ENCODE results near the gene LEAP2. TPM values are rescaled to one million over a fixed set of nuclear protein-coding genes. Genes with fewer than 3 reads are reported as not detected.

Gene LEAP2
- polyA plus RNA-seq, 1 donor from 2014 or later: 1.6 TPM

- Histone ChIP-seq H3K36me3 (ENCODE audit: insufficient read depth, low read length) (peaks cover 6% of the 10 kb centered on the region), H3K27ac (ENCODE audit: low read length) (no peak overlapping the region)
These were observed 9.9 kb downstream of the LEAP2 start for GRCh38 chr5:132883261-132883834.

GRCh38 chr5:132884548-132884947 lies 11.1 kb downstream of the LEAP2 start:
- TF ChIP-seq POLR2AphosphoS5 (IDR thresholded peaks at IDR 0.05) (no peak), TAF1 (IDR thresholded peaks at IDR 0.05; ENCODE audit: low read depth) (no peak), MXI1 (conservative IDR thresholded peaks at IDR 0.05; ENCODE audit: poor library complexity, severe bottlenecking) (no peak), EP300 (conservative IDR thresholded peaks at IDR 0.05; ENCODE audit: poor library complexity, severe bottlenecking) (no peak), REST (IDR thresholded peaks at IDR 0.05; ENCODE audit: borderline replicate concordance) (no peak), RAD21 (conservative IDR thresholded peaks at IDR 0.05) (no peak), CTCF (IDR thresholded peaks at IDR 0.05; ENCODE audit: poor library complexity, severe bottlenecking) (no peak), EZH2 (IDR thresholded peaks at IDR 0.05; ENCODE audit: borderline replicate concordance, insufficient read depth, low read length, poor library complexity, severe bottlenecking) (no peak), SMC3 (conservative IDR thresholded peaks at IDR 0.05; ENCODE audit: poor library complexity) (no peak)
- Histone ChIP-seq H3K27me3 (ENCODE audit: insufficient read depth, low read depth, low read length) (no peaks in the 10 kb centered on the region), H3K27ac (ENCODE audit: low read length) (no peak overlapping the region), H3K4me2 (ENCODE audit: low read length) (no peak overlapping the region), H3K79me2 (replicated peaks; ENCODE audit: insufficient read depth, low read length) (no peaks in the 10 kb centered on the region), H2AFZ (ENCODE audit: low read depth, low read length) (no peak overlapping the region), H3K4me3 (ENCODE audit: low read length) (no peak overlapping the region), H3K9ac (ENCODE audit: low read length) (no peak overlapping the region), H4K20me1 (ENCODE audit: insufficient read depth) (no peaks in the 10 kb centered on the region), H3F3A (ENCODE audit: insufficient read depth, low read length, poor library complexity, severe bottlenecking) (no peaks in the 10 kb centered on the region), H3K36me3 (ENCODE audit: insufficient read depth, low read length) (peaks cover 11% of the 10 kb centered on the region), H3K9me2 (ENCODE audit: insufficient read depth, low read length) (no peaks in the 10 kb centered on the region), H3K9me3 (ENCODE audit: low read length) (no peaks in the 10 kb centered on the region)

More at GRCh38 chr5:132883261-132883834, 9.9 kb downstream of the LEAP2 start:
- TF ChIP-seq SMC3 (conservative IDR thresholded peaks at IDR 0.05; ENCODE audit: poor library complexity) (peak; percentile 75), CTCF (IDR thresholded peaks at IDR 0.05; ENCODE audit: poor library complexity, severe bottlenecking) (peak; percentile 67), RAD21 (conservative IDR thresholded peaks at IDR 0.05) (peak; percentile 65), POLR2AphosphoS5 (IDR thresholded peaks at IDR 0.05) (no peak)
- Histone ChIP-seq H3K9me3 (ENCODE audit: low read length) (no peaks in the 10 kb centered on the region), H3K9ac (ENCODE audit: low read length) (no peak overlapping the region), H4K20me1 (ENCODE audit: insufficient read depth) (no peaks in the 10 kb centered on the region), H2AFZ (ENCODE audit: low read depth, low read length) (no peak overlapping the region), H3K27me3 (ENCODE audit: insufficient read depth, low read depth, low read length) (no peaks in the 10 kb centered on the region), H3K4me3 (ENCODE audit: low read length) (no peak overlapping the region), H3K4me2 (ENCODE audit: low read length) (no peak overlapping the region), H3F3A (ENCODE audit: insufficient read depth, low read length, poor library complexity, severe bottlenecking) (no peaks in the 10 kb centered on the region), H3K9me2 (ENCODE audit: insufficient read depth, low read length) (no peaks in the 10 kb centered on the region), H3K79me2 (replicated peaks; ENCODE audit: insufficient read depth, low read length) (peaks cover 3% of the 10 kb centered on the region)
